GM23338 (cell line): Measurements from ENCODE around the gene DPH6. TPM values are rescaled to one million over a fixed set of nuclear protein-coding genes. Genes with fewer than 3 reads are reported as not detected.

ENCODE experiments used
- ATAC-seq: fragments of 200-7000 bp; cut with Tn5 transposase; 3 replicates; pipeline ENCODE4 v1.9.1; 2020
- DNase-seq: peaks from one replicate; pipeline ENCODE4 v3.0.0-alpha.2; 2015; ENCODE audit warnings: low spot score
- H2AFZ ChIP-seq: fragments of 200-600 bp; sonication (generic); 2 replicates; pipeline ENCODE4 v1.8.0; 2016; ENCODE audit warnings: antibody characterized with exemption, mild to moderate bottlenecking, moderate library complexity
- H3F3A ChIP-seq: fragments of 200-600 bp; sonication (generic); replicated peaks from 2 replicates; pipeline ENCODE4 v1.8.0; 2017; ENCODE audit warnings: antibody characterized with exemption, mixed run types, low read depth
- H3K27ac ChIP-seq: fragments of 200-600 bp; sonication (generic); 2 replicates; pipeline ENCODE4 v1.6.1; 2016; ENCODE audit warnings: low read depth
- H3K27me3 ChIP-seq: fragments of 200-600 bp; sonication (generic); 2 replicates; pipeline ENCODE4 v1.8.0; 2016; ENCODE audit warnings: mild to moderate bottlenecking, mixed run types, moderate library complexity; ENCODE audit not compliant: insufficient read depth
- H3K36me3 ChIP-seq: fragments of 200-600 bp; sonication (generic); 2 replicates; pipeline ENCODE4 v1.8.0; 2016; ENCODE audit warnings: mild to moderate bottlenecking; ENCODE audit not compliant: insufficient read depth
- H3K4me1 ChIP-seq: fragments of 200-600 bp; sonication (generic); 2 replicates; pipeline ENCODE4 v1.8.0; 2016; ENCODE audit warnings: mild to moderate bottlenecking, moderate library complexity; ENCODE audit not compliant: insufficient read depth
- H3K4me2 ChIP-seq: fragments of 200-600 bp; sonication (generic); 2 replicates; pipeline ENCODE4 v1.7.1; 2017; ENCODE audit warnings: mixed run types
- H3K4me3 ChIP-seq: fragments of 200-600 bp; sonication (generic); 2 replicates; pipeline ENCODE4 v1.6.1; 2016; ENCODE audit warnings: mixed run types
- H3K79me2 ChIP-seq: fragments of 200-600 bp; sonication (generic); replicated peaks from 2 replicates; pipeline ENCODE4 v1.8.0; 2017; ENCODE audit warnings: mild to moderate bottlenecking; ENCODE audit not compliant: insufficient read depth
- H3K9me2 ChIP-seq: fragments of 200-600 bp; sonication (generic); 2 replicates; pipeline ENCODE4 v1.8.0; 2017; ENCODE audit not compliant: insufficient read depth
- H4K20me1 ChIP-seq: fragments of 200-600 bp; sonication (generic); replicated peaks from 2 replicates; pipeline ENCODE4 v1.8.0; 2017; ENCODE audit warnings: mild to moderate bottlenecking; ENCODE audit not compliant: insufficient read depth
- H3K27ac Mint-ChIP-seq: 2 replicates; pipeline ENCODE4 v1.8.0; 2020; ENCODE audit warnings: inconsistent platforms, mild to moderate bottlenecking, moderate library complexity, mixed read lengths
- H3K27me3 Mint-ChIP-seq: 3 replicates; pipeline ENCODE4 v1.8.0; 2022; ENCODE audit warnings: low read depth, mild to moderate bottlenecking, moderate library complexity, mixed read lengths, inconsistent platforms; ENCODE audit not compliant: insufficient read depth, poor library complexity
- H3K36me3 Mint-ChIP-seq: 3 replicates; pipeline ENCODE4 v1.8.0; 2021; ENCODE audit warnings: low read depth, mild to moderate bottlenecking, inconsistent platforms, moderate library complexity, mixed read lengths
- H3K4me1 Mint-ChIP-seq: 3 replicates; pipeline ENCODE4 v1.8.0; 2020; ENCODE audit warnings: mild to moderate bottlenecking, inconsistent platforms, mixed read lengths
- H3K4me3 Mint-ChIP-seq: 3 replicates; pipeline ENCODE4 v1.8.0; 2021; ENCODE audit warnings: moderate library complexity, mild to moderate bottlenecking, inconsistent platforms, mixed read lengths
- H3K9me3 Mint-ChIP-seq: 3 replicates; pipeline ENCODE4 v1.8.0; 2020; ENCODE audit warnings: moderate library complexity, mild to moderate bottlenecking, inconsistent platforms, mixed read lengths
- NANOG ChIP-seq: IDR thresholded peaks from 2 replicates; pipeline ENCODE4 v1.6.1; 2016; ENCODE audit warnings: antibody characterized with exemption, borderline replicate concordance
- STAT1 ChIP-seq: IDR thresholded peaks from one replicate; pipeline ENCODE4 v1.6.1; 2016; ENCODE audit warnings: antibody characterized with exemption; ENCODE audit not compliant: unreplicated experiment
- ZNF114 ChIP-seq: fragments of 250-450 bp; sonication (Bioruptor Pico); IDR thresholded peaks from 2 replicates; pipeline ENCODE4 v1.5.0; 2020; ENCODE audit warnings: mild to moderate bottlenecking, moderate library complexity
- polyA plus RNA-seq: library from polyadenylated mRNA; unstranded; fragments of >200 nt; fragmentation: Nextera tagmentation; extraction: Ambion mirVana; gene quantifications from 2 replicates; pipeline ENCODE4 v1.2.1, GENCODE V29; 2016
- total RNA-seq: library from RNA; depleted of rRNA; stranded (reverse); fragments of >200 nt; shearing (Covaris generic); gene quantifications from 2 replicates; pipeline ENCODE4 v1.2.3, GENCODE V29; 2014
- TF ChIP-seq, protein P1 (sequence below): IDR thresholded peaks from one replicate; pipeline ENCODE4 v1.6.1; 2018; ENCODE audit warnings: antibody characterized with exemption; ENCODE audit not compliant: unreplicated experiment
- TF ChIP-seq, protein P2 (sequence below): fragments of 250-450 bp; sonication (Bioruptor Pico); IDR thresholded peaks from 2 replicates; pipeline ENCODE4 v1.5.0; 2020; ENCODE audit warnings: mild to moderate bottlenecking, moderate library complexity

DPH6 gene
- total and polyA plus RNA-seq, 2 experiments from 2014 or later = 37.9 to 46.9 TPM

DNA sequence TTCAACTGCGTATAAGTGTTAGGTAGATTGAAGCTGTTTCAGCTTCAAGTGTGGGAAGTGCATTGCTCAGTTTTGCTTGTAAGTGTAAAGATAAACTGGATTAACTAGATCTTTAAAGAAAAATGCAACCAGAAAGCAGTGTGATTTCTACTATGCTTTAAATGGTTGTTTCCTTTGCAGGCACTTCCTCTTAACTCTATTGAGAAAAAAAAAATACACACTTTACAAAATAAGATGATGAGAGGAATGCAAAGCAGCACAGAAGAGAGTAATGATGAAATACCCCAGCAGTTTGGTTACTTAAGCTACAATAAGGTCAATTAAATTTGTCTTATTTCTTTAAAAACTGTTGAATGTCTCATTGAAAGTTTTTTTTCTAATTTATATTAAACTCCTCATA, 40.8 kb downstream of the DPH6 start (continued):
- TF ChIP-seq, protein P1, sequence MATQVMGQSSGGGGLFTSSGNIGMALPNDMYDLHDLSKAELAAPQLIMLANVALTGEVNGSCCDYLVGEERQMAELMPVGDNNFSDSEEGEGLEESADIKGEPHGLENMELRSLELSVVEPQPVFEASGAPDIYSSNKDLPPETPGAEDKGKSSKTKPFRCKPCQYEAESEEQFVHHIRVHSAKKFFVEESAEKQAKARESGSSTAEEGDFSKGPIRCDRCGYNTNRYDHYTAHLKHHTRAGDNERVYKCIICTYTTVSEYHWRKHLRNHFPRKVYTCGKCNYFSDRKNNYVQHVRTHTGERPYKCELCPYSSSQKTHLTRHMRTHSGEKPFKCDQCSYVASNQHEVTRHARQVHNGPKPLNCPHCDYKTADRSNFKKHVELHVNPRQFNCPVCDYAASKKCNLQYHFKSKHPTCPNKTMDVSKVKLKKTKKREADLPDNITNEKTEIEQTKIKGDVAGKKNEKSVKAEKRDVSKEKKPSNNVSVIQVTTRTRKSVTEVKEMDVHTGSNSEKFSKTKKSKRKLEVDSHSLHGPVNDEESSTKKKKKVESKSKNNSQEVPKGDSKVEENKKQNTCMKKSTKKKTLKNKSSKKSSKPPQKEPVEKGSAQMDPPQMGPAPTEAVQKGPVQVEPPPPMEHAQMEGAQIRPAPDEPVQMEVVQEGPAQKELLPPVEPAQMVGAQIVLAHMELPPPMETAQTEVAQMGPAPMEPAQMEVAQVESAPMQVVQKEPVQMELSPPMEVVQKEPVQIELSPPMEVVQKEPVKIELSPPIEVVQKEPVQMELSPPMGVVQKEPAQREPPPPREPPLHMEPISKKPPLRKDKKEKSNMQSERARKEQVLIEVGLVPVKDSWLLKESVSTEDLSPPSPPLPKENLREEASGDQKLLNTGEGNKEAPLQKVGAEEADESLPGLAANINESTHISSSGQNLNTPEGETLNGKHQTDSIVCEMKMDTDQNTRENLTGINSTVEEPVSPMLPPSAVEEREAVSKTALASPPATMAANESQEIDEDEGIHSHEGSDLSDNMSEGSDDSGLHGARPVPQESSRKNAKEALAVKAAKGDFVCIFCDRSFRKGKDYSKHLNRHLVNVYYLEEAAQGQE = no peak
- TF ChIP-seq, protein P2, sequence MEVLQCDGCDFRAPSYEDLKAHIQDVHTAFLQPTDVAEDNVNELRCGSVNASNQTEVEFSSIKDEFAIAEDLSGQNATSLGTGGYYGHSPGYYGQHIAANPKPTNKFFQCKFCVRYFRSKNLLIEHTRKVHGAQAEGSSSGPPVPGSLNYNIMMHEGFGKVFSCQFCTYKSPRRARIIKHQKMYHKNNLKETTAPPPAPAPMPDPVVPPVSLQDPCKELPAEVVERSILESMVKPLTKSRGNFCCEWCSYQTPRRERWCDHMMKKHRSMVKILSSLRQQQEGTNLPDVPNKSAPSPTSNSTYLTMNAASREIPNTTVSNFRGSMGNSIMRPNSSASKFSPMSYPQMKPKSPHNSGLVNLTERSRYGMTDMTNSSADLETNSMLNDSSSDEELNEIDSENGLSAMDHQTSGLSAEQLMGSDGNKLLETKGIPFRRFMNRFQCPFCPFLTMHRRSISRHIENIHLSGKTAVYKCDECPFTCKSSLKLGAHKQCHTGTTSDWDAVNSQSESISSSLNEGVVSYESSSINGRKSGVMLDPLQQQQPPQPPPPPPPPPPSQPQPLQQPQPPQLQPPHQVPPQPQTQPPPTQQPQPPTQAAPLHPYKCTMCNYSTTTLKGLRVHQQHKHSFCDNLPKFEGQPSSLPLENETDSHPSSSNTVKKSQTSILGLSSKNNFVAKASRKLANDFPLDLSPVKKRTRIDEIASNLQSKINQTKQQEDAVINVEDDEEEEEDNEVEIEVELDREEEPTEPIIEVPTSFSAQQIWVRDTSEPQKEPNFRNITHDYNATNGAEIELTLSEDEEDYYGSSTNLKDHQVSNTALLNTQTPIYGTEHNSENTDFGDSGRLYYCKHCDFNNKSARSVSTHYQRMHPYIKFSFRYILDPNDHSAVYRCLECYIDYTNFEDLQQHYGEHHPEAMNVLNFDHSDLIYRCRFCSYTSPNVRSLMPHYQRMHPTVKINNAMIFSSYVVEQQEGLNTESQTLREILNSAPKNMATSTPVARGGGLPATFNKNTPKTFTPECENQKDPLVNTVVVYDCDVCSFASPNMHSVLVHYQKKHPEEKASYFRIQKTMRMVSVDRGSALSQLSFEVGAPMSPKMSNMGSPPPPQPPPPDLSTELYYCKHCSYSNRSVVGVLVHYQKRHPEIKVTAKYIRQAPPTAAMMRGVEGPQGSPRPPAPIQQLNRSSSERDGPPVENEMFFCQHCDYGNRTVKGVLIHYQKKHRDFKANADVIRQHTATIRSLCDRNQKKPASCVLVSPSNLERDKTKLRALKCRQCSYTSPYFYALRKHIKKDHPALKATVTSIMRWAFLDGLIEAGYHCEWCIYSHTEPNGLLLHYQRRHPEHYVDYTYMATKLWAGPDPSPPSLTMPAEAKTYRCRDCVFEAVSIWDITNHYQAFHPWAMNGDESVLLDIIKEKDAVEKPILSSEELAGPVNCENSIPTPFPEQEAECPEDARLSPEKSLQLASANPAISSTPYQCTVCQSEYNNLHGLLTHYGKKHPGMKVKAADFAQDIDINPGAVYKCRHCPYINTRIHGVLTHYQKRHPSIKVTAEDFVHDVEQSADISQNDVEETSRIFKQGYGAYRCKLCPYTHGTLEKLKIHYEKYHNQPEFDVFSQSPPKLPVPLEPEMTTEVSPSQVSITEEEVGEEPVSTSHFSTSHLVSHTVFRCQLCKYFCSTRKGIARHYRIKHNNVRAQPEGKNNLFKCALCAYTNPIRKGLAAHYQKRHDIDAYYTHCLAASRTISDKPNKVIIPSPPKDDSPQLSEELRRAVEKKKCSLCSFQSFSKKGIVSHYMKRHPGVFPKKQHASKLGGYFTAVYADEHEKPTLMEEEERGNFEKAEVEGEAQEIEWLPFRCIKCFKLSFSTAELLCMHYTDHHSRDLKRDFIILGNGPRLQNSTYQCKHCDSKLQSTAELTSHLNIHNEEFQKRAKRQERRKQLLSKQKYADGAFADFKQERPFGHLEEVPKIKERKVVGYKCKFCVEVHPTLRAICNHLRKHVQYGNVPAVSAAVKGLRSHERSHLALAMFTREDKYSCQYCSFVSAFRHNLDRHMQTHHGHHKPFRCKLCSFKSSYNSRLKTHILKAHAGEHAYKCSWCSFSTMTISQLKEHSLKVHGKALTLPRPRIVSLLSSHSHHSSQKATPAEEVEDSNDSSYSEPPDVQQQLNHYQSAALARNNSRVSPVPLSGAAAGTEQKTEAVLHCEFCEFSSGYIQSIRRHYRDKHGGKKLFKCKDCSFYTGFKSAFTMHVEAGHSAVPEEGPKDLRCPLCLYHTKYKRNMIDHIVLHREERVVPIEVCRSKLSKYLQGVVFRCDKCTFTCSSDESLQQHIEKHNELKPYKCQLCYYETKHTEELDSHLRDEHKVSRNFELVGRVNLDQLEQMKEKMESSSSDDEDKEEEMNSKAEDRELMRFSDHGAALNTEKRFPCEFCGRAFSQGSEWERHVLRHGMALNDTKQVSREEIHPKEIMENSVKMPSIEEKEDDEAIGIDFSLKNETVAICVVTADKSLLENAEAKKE (CRISPR knock-in tag) = no peak

DNA sequence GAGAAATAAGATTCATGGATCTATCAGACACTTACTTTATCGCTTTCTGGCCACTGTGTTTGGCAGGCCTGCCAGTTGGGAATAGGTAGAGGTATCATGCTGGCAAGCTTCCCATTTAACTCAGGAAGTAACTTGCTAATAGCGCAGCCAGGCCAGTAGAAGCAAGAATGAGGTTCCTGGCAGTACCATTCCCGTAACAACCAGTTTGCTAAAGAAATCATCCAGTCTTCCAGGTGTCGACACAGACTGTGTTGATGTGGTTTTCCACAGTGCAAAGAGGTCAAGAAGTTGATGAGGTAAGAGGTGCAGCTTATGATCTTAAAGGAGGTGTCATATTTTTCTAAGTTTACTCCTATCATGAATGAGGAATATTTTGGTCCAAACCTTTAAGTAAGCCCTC, 46.2 kb downstream of the DPH6 start:
- Histone ChIP-seq H3K79me2 (no peaks in the 10 kb centered on the region), H3K36me3 (no peaks in the 10 kb centered on the region), H3K9me2 (no peaks in the 10 kb centered on the region), H4K20me1 (no peaks in the 10 kb centered on the region), H3K4me3 (no peak overlapping the region), H3F3A (no peaks in the 10 kb centered on the region), H3K4me2 (no peak overlapping the region), H3K4me1 (no peaks in the 10 kb centered on the region; the same call in 1 of the 2 replicates), H2AFZ (no peak overlapping the region), H3K27me3 (no peaks in the 10 kb centered on the region), H3K27ac (no peak overlapping the region)
- TF ChIP-seq ZNF114 (no peak), NANOG (no peak), STAT1 (no peak)
- Mint-ChIP-seq H3K4me3 (no peak overlapping the region), H3K27me3 (no peaks in the 10 kb centered on the region), H3K9me3 (no peaks in the 10 kb centered on the region), H3K27ac (no peak overlapping the region), H3K36me3 (no peaks in the 10 kb centered on the region), H3K4me1 (peaks cover 19% of the 10 kb centered on the region; the same call in 2 of the 3 replicates)
- DNase-seq = peak; percentile 27
- no peak for ATAC-seq
